SK-N-SH (cell line): ENCODE data around the gene PPP1R2B. TPM values are rescaled to one million over a fixed set of nuclear protein-coding genes. Genes with fewer than 3 reads are reported as not detected.

Source experiments
- CTCF ChIA-PET: fragments of 300-600, 350-600 bp; formaldehyde crosslinking; extraction: SDS; loops from one replicate; lab custom pipeline; 2021; lab: Yijun Ruan, JAX
- POLR2A ChIA-PET: fragments of 350-600 bp; sonication (Branson Sonifier 250); formaldehyde crosslinking; extraction: SDS; loops from one replicate; lab custom pipeline; 2020; ENCODE audit warnings: antibody characterized with exemption, inconsistent platforms; lab: Yijun Ruan, JAX
- DNase-seq: peaks from one replicate; pipeline ENCODE4 v3.0.0; 2012
- H2AFZ ChIP-seq: fragments of 200-600 bp; sonication (generic); 2 replicates; pipeline ENCODE4 v1.8.1; 2016; ENCODE audit warnings: antibody characterized with exemption, mild to moderate bottlenecking, low read depth
- H3F3A ChIP-seq: fragments of 200-600 bp; sonication (generic); replicated peaks from 2 replicates; pipeline ENCODE3; 2016; ENCODE audit warnings: antibody characterized with exemption, mild to moderate bottlenecking; ENCODE audit not compliant: insufficient read depth
- H3K27ac ChIP-seq, 2 experiments: fragments of 200-500 bp in 1 of 2; fragments of 200-600 bp in 1 of 2; sonication (Bioruptor generic) in 1 of 2; sonication (generic), shearing (Covaris generic) in 1 of 2; 2 replicates each; pipeline versions ENCODE4 v1.5.1 to v1.6.1; 2014 to 2016; ENCODE audit warnings: low read depth in 2 of 2, inconsistent platforms in 1 of 2, low read length in 1 of 2, mild to moderate bottlenecking in 1 of 2, mixed read lengths in 1 of 2
- H3K27me3 ChIP-seq: fragments of 200-600 bp; sonication (generic), shearing (Covaris generic); 2 replicates; pipeline ENCODE4 v1.6.1; 2016; ENCODE audit warnings: mixed run types; ENCODE audit not compliant: insufficient read depth
- H3K36me3 ChIP-seq, 2 experiments: fragments of 200-500 bp in 1 of 2; fragments of 200-600 bp in 1 of 2; sonication (Bioruptor generic) in 1 of 2; sonication (generic) in 1 of 2; replicated peaks in 1 of 2; 2 replicates each; pipeline versions ENCODE3 to v1.5.1; 2014 to 2016; ENCODE audit warnings: low read length in 1 of 2, mild to moderate bottlenecking in 1 of 2; ENCODE audit not compliant: insufficient read depth in 2 of 2, control insufficient read depth in 1 of 2
- H3K4me1 ChIP-seq, 2 experiments: fragments of 200-500 bp in 1 of 2; fragments of 200-600 bp in 1 of 2; sonication (Bioruptor generic) in 1 of 2; sonication (generic), shearing (Covaris generic) in 1 of 2; 2 replicates each; pipeline versions ENCODE4 v1.5.1 to v1.6.1; 2014 to 2016; ENCODE audit warnings: low read depth in 1 of 2, low read length in 1 of 2, mixed run types in 1 of 2; ENCODE audit not compliant: insufficient read depth in 2 of 2, control insufficient read depth in 1 of 2
- H3K4me2 ChIP-seq: fragments of 200-600 bp; sonication (generic), shearing (Covaris generic); 2 replicates; pipeline ENCODE4 v1.6.1; 2017; ENCODE audit warnings: mixed run types
- H3K4me3 ChIP-seq, 2 experiments: fragments of 200-500 bp in 1 of 2; fragments of 200-600 bp in 1 of 2; sonication (Bioruptor generic) in 1 of 2; sonication (generic), shearing (Covaris generic) in 1 of 2; 2 replicates each; pipeline versions ENCODE4 v1.5.1 to v1.8.1; 2014 to 2016; ENCODE audit warnings: low read depth in 2 of 2, inconsistent platforms in 1 of 2, low read length in 1 of 2, mild to moderate bottlenecking in 1 of 2, mixed read lengths in 1 of 2, moderate library complexity in 1 of 2
- H3K79me2 ChIP-seq: fragments of 200-600 bp; sonication (generic); 2 replicates; pipeline ENCODE4 v1.8.1; 2017; ENCODE audit warnings: mild to moderate bottlenecking; ENCODE audit not compliant: insufficient read depth
- H3K9ac ChIP-seq: fragments of 200-600 bp; sonication (generic); 2 replicates; pipeline ENCODE4 v1.6.1; 2017; ENCODE audit warnings: mixed run types
- H3K9me2 ChIP-seq: fragments of 200-600 bp; sonication (generic); 2 replicates; pipeline ENCODE4 v1.6.1; 2017; ENCODE audit warnings: mixed run types
- H3K9me3 ChIP-seq: fragments of 200-600 bp; sonication (generic); 2 replicates; pipeline ENCODE4 v1.6.1; 2017; ENCODE audit warnings: mixed run types, mild to moderate bottlenecking, moderate library complexity
- H4K20me1 ChIP-seq: fragments of 200-600 bp; sonication (generic); 2 replicates; pipeline ENCODE4 v1.6.1; 2017; ENCODE audit warnings: mild to moderate bottlenecking, mixed run types; ENCODE audit not compliant: insufficient read depth
- CHD2 ChIP-seq: fragments of 150-350 bp; IDR thresholded peaks from 2 replicates; pipeline ENCODE4 v1.6.1; 2018; ENCODE audit warnings: low read length; ENCODE audit not compliant: partially characterized antibody
- CTCF ChIP-seq: fragments of 200-600 bp; sonication (generic); IDR thresholded peaks from 2 replicates; pipeline ENCODE4 v1.6.1; 2017; ENCODE audit warnings: antibody characterized with exemption, mild to moderate bottlenecking, moderate library complexity
- ELF1 ChIP-seq: IDR thresholded peaks from 2 replicates; pipeline ENCODE4 v1.4.0; 2012
- EP300 ChIP-seq, 2 experiments: IDR thresholded peaks; 2 replicates each; pipeline versions ENCODE4 v1.4.0 to v1.6.1; 2012; ENCODE audit warnings: borderline replicate concordance in 1 of 2, low read depth in 1 of 2, low read length in 1 of 2
- FOSL2 ChIP-seq: IDR thresholded peaks from 2 replicates; pipeline ENCODE4 v1.4.0; 2012; ENCODE audit warnings: low read depth, mild to moderate bottlenecking, moderate library complexity, borderline replicate concordance
- FOXM1 ChIP-seq: IDR thresholded peaks from 2 replicates; pipeline ENCODE4 v1.4.0; 2012; ENCODE audit warnings: low read depth, mild to moderate bottlenecking
- GABPA ChIP-seq: IDR thresholded peaks from 2 replicates; pipeline ENCODE4 v1.4.0; 2012; ENCODE audit warnings: low read depth, mild to moderate bottlenecking
- MEF2A ChIP-seq: IDR thresholded peaks from 2 replicates; pipeline ENCODE4 v1.4.0; 2012; ENCODE audit warnings: low read depth, borderline replicate concordance
- PBX3 ChIP-seq: IDR thresholded peaks from 2 replicates; pipeline ENCODE4; 2012
- RAD21 ChIP-seq: IDR thresholded peaks from 2 replicates; pipeline ENCODE4 v1.6.1; 2012; ENCODE audit warnings: mild to moderate bottlenecking, low read length
- RCOR1 ChIP-seq: fragments of 150-350 bp; IDR thresholded peaks from 2 replicates; pipeline ENCODE4 v1.6.1; 2017; ENCODE audit warnings: antibody characterized with exemption, low read length
- REST ChIP-seq: IDR thresholded peaks from 2 replicates; pipeline ENCODE4 v1.6.1; 2012; ENCODE audit warnings: mild to moderate bottlenecking, low read depth, low read length, moderate library complexity
- SMC3 ChIP-seq: IDR thresholded peaks from 2 replicates; pipeline ENCODE4 v1.6.1; 2012; ENCODE audit warnings: low read depth, low read length, improper control_type of control experiment
- ZBTB33 ChIP-seq: IDR thresholded peaks from 2 replicates; pipeline ENCODE4 v1.4.0; 2012; ENCODE audit warnings: low read depth, borderline replicate concordance
- WGBS: methylation state at CpG from one replicate; pipeline ENCODE4 v1.1.6; 2017; ENCODE audit warnings: low lambda C conversion rate; 5-methylcytosine and 5-hydroxymethylcytosine counted together
- polyA plus RNA-seq, 3 experiments: library from polyadenylated mRNA; depleted of rRNA; stranded (reverse); fragments of >200 nt; gene quantifications; 2 replicates each; pipeline ENCODE4 v1.2.3, GENCODE V29; 2012

PPP1R2B gene
- polyA plus RNA-seq, 1 of the 3 experiments (the other 2 are of a cell fraction): not detected

GRCh38 chr5:156815988-156816599 lies 34.0 kb upstream of the PPP1R2B start:
- 30% methylated on average over 6 of the region's 6 CpGs for WGBS
- ChIA-PET CTCF (interaction anchor here (0.6 to 5.7 kb wide), 10 partner anchors 9 to 1677 kb away, joined by 3 to 40 read pairs (median 4); no protein-coding TSS in a partner anchor), POLR2A (no interaction called here)
- no peak overlapping the region for H2AFZ ChIP-seq
- H3K9ac ChIP-seq: no peak overlapping the region
- H3K4me1 ChIP-seq: no peaks in the 10 kb centered on the region
- H3F3A ChIP-seq: no peaks in the 10 kb centered on the region
- H3K27me3 ChIP-seq: no peaks in the 10 kb centered on the region
- H3K9me2 ChIP-seq: no peaks in the 10 kb centered on the region
- no peaks in the 10 kb centered on the region for H3K36me3 ChIP-seq
- TF ChIP-seq SMC3 (peak; percentile 62; the same call in 1 of the 2 replicates), ZBTB33 (no peak), EP300 (IDR thresholded peaks at IDR 0.05; ENCODE audit: borderline replicate concordance in 1 of 2, low read depth in 1 of 2, low read length in 1 of 2) (no peak), RCOR1 (no peak), RAD21 (peak; percentile 77), CTCF (peak; percentile 51)
- H3K4me2 ChIP-seq: no peak overlapping the region
- H3K9me3 ChIP-seq: no peaks in the 10 kb centered on the region
- no peaks in the 10 kb centered on the region for H4K20me1 ChIP-seq
- no peak overlapping the region for H3K27ac ChIP-seq
- no peak overlapping the region; a peak in 1 of 4 replicates for H3K4me3 ChIP-seq
- DNase-seq: peak; percentile 53
- H3K79me2 ChIP-seq: no peaks in the 10 kb centered on the region

GRCh38 chr5:156819537-156819936 lies 30.6 kb upstream of the PPP1R2B start:
- H3K9me3 ChIP-seq: no peaks in the 10 kb centered on the region
- CTCF ChIA-PET: no interaction called here
- POLR2A ChIA-PET: no interaction called here
- TF ChIP-seq MEF2A: no peak
- TF ChIP-seq CHD2: no peak
- TF ChIP-seq GABPA: no peak
- no peak for TF ChIP-seq ZBTB33
- TF ChIP-seq REST: no peak
- no peak for TF ChIP-seq FOXM1
- no peak for TF ChIP-seq ELF1
- TF ChIP-seq PBX3: no peak
- TF ChIP-seq FOSL2: no peak

More at GRCh38 chr5:156819537-156819936, 30.6 kb upstream of the PPP1R2B start:
- no peak overlapping the region for H3K4me2 ChIP-seq
- DNase-seq: no peak
- H3K4me3 ChIP-seq: no peak overlapping the region
- WGBS: 79% methylated on average over 3 of the region's 3 CpGs
- no peaks in the 10 kb centered on the region for H3K79me2 ChIP-seq
- no peaks in the 10 kb centered on the region for H3K36me3 ChIP-seq
- H3K27ac ChIP-seq: no peak overlapping the region
- no peaks in the 10 kb centered on the region for H3K27me3 ChIP-seq
- H3F3A ChIP-seq: no peaks in the 10 kb centered on the region
- H2AFZ ChIP-seq: no peak overlapping the region
- H3K9me2 ChIP-seq: no peaks in the 10 kb centered on the region
- H4K20me1 ChIP-seq: no peaks in the 10 kb centered on the region
- no peaks in the 10 kb centered on the region for H3K4me1 ChIP-seq
- H3K9ac ChIP-seq: no peak overlapping the region
